Middle frontal gyrus (tissue), 1 donor: ENCODE measurements around the gene ADAMTS15.

Experiments used
- DNase-seq: peaks from one replicate; pipeline ENCODE4 v3.0.0-alpha.2; 2015; ENCODE audit warnings: low spot score; ENCODE audit errors: extremely low spot score

ADAMTS15 gene

DNA sequence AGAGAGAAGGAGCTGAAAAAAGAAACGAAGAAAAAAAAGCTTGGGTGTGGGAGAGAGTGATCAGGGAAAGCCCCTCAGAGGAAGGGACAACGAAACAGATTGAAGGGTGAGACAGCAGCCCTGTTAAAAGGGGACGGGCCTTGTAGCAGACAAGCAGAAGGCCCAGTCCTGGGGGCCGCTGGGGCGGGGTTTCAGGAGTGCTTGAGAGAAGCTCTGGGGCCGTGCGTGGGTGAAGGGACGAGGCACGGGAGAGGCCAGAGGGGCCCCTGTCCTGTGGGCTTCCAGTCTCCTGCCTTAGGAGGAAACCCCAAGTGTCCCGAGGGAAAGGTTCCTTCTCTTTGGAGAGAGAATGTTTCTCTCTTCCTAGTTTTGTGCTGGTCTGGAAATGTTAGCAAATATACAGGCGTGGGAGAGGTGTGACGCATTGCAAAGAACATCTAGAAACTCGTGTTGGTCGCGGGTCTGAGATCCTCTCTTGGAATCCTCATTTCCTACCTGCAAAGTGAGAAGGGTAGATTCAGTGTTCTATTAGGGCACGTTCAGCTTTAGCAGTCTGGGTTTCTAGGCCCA lies 28.6 kb downstream of the ADAMTS15 start:
- DNase-seq: no peak

DNA sequence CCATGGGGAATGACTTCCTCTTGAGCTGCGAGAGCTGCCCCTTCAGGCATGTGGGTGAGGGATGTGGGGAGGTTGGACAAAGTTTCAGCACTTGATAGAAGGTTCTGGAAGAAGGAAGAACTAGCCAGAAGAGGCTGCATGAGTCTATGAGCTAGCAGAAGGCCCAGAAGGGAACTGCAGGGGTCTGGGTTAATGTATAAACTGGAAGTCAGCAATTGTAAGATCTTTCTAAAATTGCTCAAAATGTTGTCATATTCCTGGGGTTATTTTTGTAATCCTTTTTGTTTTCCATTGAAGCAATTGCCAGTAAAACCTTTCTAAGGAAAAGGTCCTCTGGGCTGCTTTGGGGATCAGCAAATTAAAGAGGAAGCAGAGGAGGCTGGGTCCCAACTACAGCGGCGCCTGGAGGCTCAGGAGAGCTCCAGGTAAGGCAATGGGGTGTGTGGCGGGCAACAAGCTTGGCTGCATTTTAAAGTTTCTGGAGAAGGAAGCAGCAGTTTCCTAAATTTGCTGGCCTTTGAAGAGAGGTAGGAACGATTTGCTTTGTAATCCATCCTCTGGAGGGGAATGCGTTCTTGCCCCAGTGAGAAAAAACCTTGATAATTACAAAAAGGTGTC lies 29.2 kb downstream of the ADAMTS15 start:
- no peak for DNase-seq

DNA sequence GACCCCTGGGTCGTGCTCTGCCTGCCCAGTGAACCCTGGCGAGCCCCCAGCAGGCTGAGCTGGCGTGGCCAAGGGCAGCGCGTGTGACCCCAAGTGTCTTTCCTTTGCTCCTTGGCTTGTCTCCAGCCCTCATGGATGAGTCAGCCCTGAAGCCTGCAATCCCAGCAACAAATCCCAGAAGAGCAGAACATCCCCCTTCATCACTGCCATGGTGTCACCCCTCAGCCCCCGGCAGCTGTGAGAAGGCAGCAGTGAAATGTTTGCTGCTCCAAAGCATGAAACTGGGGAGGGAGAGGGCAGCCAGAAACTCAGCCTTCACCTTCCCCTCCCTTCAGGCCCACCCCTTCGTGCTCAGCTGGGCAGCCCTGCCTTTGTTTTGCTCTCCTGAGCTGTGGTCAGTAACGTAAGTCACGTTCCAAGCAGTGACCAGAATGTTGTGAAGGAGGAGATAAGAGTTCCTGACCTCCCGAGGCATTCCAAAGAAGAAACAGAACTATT lies 29.8 kb downstream of the ADAMTS15 start:
- DNase-seq: no peak

DNA sequence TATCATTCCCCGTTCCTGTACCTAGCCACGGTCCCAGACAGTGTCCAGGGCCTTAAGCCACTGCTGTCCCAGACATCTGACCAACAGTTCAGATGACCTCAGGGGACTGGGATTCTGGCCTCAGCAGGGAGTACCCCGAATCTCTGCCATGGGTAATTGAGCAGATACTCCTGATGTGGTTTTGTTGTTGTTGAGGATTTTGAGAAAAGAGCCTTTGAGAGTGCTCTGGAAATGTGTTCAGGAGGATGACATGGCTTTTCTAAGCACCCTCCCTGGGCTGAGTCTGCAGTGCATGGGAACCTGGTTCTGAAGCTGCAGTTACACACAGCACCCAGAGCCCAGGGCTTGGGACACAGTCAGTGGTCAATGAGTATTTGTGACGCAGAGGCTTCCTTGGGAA lies 30.4 kb downstream of the ADAMTS15 start:
- no peak for DNase-seq

DNA sequence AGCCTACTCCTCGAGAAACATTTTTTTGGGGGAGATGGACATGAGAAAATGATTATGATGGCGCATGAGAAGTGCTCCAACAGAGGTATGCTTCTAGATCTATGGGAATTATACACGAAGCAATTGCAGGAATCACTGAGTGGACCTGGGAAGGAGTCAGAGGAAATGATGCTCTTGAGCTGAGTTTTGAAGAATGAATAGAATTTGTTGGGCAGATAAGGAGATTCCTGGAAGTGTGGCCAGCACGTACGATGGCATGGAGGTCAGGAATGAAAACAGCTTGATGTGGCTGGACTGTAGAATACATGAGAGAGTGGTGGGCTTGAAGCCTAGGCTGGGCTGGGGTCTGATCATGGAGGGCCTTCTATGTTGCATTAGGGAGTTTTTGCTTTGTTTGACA lies 31.7 kb downstream of the ADAMTS15 start:
- no peak for DNase-seq

DNA sequence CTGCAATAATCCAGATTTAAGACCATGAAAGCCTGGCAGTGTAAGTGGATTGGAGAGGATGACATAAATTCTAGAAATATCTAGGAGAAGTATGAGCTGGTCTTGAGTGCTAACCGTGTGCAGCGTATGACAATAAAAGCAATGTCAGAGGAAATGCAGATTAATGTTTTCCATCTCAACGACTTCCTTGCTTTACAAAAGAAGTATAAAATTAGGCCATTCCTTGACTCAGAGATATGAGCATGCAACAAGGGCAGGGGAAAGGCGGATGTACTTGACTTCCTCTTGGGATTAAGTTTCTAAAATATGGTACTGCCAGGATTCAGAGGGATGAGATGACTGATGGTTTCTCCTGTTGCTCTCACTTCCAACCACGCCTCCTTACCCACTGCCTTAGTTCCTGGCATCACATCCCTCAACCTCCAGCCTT lies 32.3 kb downstream of the ADAMTS15 start:
- DNase-seq: no peak

DNA sequence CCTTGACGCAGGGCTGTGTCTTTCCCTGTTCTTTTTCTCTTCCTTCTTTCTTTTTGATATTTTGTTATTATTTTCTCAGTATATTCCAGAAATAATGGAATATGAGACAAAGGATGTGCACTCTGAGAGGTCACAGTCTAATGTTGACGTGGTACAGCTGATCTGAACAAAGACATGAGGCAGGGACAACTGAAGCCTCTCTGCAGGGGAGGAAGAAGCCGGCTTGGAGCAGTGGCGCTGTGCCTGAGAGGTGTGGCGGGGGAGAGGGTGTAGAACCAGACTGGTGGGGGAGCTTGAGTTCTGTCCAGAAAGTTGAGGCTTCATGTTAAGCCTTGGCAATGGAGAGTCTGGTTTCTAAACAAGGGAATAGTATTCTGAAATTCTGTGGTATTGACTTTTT lies 34.7 kb downstream of the ADAMTS15 start:
- DNase-seq: no peak

DNA sequence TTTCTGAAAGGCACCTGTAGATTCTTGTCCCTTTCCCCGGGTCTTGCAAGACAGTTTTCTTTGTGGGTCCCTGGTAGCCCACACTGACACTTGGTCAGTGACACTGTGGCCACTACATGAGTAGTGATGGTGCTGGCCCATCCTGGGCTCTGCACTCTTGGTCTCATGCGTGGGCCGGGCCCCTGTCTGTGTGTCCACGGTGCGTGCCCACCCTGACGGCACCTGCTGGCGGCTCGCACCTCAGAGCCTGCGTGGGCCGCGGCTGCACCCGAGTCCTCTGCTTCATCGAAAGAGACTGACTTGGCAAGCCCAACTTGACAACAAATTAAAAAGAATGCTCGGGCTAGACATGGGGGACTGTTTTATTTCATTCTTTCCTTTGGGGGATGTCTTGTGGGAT lies 37.5 kb downstream of the ADAMTS15 start:
- no peak for DNase-seq

DNA sequence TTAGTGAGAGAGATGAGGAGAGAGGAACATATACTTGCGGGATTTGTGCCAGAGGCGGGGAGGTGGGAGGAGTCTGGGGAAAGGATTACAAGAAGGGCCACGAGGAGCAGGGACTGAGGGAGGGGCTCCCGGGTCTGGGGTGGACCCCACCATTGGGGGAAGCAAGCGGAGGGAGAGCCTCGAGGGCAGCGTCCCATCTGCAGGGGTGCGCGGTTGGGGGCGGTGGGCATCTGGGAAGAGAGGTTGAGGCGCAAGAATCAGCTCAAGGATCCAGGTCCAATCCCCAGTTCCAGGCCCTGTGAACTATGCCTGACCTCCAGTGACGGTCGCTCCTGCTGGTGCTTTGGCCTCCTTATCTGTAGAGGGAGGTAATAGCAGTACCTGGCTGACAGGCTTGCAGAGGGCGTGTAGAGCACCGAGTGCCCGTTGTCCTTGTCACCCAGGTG lies 38.0 kb downstream of the ADAMTS15 start:
- no peak for DNase-seq

DNA sequence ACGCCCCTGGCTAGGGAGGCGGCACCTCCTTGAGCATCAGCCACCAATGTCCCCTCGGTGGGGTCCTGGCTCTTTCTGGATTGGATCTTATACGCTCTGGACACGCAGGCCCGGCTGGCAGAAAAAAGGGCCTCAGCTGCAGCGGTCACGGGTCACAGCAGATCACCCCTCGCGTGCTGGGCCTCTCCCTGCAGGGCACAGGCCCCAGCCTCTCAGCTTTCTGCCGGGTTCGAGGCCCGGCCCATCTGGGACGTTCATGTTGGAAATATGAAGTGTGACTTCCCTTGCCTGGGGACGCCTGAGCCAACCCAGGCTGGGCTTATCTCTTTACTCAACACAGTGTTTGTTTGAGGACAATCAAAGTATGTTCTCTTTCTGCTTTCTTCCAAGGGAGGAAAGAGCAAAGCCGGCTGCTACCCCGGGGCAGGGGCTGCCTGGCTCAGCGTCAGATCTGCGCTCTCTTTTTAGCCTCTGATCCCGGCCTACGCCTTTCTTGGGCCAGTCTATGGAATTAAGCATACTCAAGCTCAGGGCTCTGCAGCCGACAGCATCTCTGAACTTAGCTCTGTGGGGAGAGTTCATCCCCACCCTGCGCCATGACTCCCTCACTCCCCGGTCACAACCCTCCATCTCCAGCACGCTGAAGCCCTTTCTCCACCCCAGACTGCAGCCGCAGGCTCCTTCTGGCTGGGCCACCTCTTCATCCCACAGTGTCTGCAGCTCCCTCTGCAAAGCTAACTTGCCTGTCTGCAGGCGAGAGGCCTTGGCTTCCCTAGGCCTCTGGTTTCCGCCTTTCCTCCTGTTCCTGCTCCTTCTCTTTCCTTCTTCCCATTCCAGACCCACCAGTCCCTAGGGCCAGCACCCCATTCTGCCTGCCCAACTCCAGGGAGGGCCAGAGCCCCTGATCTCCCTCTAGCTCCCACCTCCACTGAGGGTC lies 38.8 kb downstream of the ADAMTS15 start:
- no peak for DNase-seq

DNA sequence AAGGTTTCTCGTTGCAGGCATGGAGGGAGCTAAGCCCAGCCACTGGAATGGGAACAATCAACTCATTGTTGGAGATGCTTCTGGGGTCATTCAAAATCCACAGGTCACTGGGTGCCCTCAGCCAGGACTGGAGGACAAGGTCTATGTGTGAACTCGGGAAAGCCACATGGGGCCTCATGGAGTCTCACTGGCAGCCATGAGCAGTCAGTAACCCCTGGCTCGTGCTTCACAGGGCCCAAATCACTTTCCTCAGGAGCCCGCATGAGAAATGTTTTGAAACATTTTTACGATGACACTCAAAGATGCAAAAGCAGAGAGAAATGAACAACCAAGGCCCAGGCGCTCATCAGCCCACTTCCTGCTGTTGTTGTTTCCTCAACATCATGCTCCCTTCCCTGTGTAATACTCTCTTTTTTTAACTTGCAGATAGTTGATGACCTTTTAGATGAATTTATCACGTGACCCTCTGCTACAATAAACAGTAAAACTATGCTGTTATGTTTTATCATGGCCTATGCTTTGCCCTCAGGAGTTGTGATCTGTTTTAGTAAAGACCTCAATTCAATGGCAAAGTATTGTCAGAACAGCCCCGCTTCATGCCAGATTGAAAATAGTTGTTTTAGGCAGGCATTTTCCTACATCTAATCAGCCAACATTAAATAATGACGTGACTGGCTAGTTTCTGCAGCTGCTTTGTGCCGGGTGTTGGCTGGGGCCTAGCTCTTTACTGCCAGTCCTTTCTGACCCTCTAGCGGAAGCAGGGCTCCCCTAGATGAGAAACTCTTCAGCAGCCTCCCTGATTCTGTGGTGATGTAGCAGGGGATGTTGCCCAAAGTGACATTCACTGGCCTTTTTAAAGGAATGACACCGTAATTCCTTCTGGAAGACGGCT lies 39.7 kb downstream of the ADAMTS15 start:
- no peak for DNase-seq

DNA sequence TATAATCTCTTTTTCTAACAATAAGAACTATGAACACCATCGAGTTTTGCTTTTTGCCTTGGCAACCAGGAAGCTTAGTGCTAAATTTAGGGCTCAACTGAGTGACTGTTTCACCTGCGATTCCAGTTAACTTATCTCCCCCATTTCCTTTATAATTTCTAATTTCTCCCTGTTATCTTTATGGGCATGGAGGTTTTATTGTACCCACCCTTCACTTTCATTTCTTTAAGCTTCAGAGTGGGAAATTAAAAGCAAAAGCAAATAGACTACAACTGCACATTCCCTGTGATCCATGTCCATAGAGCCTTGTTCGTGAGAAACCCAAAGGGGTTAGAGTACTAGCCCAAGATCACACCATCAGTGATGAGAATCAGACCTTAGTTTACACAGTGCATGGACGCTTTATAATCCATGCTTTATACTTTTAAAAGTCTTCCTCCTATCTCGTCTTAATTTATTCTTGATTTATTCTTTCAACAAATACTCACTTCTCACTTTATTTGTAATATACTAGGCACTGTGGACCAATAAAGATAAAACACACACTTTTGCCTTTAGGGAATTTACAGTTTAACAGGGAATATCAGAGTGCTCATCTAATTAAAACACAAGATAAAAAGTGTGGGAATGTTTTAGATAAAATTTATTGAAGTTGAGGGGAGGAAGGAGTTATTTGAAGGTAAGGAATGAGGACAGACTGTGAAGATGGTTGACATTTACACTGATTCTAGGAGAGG lies 40.6 kb downstream of the ADAMTS15 start:
- DNase-seq: no peak

DNA sequence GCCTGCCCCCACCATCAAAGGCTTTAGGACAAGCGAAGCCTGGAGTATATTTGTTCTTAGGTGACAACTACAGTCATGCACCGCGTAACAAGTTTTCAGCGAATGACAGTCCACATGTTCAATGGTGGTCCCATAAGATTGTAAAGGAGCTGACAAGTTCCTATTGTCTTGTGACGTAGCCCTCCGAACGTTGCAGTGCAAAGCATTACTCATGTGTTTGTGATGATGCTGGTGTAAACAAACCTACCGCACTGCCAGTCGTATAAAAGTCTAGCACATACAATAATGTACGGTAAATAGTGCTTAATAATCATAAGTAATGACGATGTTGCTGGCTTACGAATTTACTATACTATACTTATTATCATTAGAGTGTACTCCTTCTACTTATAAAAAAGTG lies 41.3 kb downstream of the ADAMTS15 start:
- DNase-seq: no peak

DNA sequence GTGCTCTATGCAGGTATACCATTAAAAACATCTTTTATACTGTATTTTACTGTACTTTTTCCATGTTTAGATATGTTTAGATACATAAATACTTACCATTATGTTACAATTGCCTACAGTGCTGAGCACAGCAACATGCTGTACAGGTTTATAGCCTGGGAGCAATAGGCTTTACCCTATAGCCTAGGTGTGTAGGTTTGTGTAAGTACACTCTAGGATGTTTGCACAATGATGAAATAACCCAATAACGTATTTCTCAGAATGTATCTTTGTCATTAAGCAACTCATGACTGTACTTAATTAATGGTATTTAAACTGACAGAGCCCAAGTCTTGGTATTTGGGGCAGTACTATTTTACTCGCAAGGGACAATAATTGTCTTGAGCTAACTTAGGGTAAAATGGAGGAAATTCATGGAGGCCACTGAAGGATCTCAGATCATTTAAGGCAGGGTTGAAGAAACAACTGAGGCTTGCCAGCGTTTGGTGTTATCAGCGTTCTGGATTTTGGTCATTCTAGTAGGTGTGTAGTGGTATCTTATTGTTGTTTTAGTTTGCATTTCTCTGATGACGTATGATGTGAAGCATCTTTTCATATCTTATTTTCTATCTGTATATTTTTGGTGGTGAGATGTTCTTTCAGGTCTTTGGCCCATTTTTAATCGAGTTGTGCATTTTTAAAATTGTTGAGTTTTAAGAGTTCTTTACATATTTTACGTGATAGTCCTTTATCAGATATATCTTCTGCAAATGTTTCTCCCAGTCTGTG lies 42.4 kb downstream of the ADAMTS15 start:
- DNase-seq: no peak

DNA sequence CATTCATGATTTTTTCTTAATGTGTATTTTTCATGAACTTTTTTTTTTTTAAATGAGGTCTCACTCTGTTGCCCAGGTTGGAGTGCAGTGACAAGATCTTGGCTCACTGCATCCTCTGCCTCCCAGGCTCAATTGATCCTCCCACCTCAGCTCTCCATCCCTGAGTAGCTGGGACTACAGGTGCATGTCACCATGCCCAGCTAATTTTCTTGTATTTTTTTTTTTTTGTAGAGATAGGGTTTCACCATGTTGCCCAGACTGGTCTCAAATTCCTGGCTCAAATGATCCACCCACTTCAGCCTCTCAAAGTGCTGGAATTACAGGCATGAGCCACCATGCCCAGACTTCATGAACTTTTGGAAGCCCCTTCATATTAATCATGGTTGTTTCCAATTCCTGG lies 49.7 kb downstream of the ADAMTS15 start:
- DNase-seq: no peak

DNA sequence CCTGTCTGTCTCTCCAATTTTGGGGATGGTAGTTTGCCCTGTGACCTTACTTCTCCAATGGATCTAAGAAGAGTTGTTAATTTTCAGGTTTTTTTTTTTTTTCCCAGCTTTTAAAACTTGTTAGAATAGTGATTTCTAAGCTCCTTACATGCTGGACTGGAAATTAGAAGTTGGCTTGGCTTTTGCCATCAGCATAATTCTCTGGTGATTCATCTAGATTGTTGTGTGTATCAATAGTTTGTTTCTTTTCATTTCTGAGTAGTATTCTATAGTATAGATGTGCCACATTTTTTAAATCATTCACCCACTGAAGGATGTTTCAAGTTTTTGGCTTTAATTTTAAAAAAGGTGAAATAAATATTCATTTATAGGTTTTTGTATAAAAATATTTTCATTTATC lies 51.4 kb downstream of the ADAMTS15 start:
- no peak for DNase-seq

DNA sequence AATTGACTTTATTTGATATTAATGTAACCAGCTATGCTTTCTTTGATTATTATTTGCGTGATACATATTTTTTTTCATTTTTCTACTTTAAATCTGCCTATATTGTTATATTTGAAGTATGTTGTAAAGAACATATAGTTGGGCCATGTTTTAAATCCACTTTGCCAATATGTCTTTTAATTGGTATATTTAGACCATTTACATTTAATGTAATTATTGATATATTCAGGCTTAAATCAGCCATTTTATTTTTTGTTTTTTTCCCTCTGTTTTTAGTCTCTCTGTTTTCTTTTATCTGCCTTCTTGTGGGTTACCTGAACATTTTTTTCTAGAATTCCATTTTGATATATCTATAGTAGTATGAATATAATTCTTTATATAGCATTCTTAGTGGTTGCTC lies 55.9 kb downstream of the ADAMTS15 start:
- DNase-seq: no peak

DNA sequence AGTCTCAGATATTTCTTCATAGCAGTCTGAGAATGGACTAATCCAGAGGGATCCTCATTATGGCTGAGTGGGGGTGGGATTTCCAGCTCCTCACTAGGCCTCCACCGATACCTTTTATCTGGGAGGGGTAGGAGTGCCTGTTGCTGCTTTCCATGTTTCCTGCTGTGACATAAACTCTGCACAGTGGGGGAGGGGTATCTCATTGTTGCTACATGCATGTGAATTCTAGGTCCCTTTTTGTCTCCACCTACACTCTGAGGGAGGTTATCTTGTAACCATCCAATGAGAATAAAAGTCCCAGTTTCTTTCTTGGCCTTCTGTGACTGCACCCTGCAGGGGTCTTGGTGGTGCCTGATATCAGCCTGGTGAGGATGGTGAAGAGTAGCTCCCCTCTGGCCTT lies 60.5 kb downstream of the ADAMTS15 start:
- DNase-seq: no peak

DNA sequence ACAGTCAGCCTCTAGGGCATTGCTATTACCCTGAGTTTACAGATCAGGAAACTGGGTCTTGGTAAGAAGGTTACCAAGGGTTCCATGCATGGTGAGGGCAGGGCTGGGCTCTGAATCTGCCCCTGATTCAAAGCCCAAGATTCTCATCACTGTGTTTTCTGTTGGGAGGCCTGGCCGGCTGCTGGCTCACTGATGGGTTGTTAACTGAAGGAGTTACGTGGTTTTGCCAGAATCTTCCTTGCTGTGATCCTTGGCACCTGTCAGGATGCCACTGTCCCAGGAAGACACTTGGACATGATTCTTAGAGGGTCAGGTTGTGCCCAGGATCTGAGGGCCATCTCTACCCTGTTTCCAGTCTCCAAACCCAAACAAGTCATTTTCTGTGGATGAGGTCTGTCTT lies 61.5 kb downstream of the ADAMTS15 start:
- DNase-seq: no peak
